Middle frontal gyrus (tissue), 1 donor: ENCODE measurements around the gene NKPD1.

Experiments
- DNase-seq: peaks from one replicate; pipeline ENCODE4 v3.0.0-alpha.2; 2015; ENCODE audit warnings: low spot score; ENCODE audit errors: extremely low spot score

NKPD1 gene

GRCh38 chr19:45160870-45161737 lies at the start of gene NKPD1:
Gene NKPD1, minus strand, starts transcription at chr19:45160982. Its CDS starts 832 bp downstream, at chr19:45160150.
- DNase-seq: no peak

DNA sequence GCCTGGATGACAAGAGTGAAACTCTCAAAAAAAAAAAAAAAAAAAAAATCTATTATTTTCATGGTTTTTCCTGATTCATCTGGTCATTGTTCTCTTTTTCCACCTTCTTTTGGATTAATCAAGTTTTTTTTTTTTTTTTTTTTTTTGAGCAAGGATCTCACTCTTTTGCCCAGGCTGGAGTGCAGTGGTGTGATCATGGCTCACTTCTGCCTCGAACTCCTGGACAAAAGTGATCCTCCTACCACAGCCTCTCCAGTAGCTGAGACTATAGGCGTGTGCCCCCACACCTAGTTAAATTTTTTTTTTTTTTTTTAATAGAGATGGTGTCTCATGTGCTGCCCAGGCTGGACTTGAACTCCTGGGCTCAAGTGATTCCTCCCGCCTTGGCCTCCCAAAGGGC lies 45.5 kb upstream of the NKPD1 start:
- no peak for DNase-seq

- DNase-seq: no peak
Measured at GRCh38 chr19:45205810-45206209, 45.0 kb upstream of the NKPD1 start.

GRCh38 chr19:45202637-45203036 lies 41.9 kb upstream of the NKPD1 start:
- DNase-seq: no peak

- DNase-seq: peak; percentile 24
Measured at GRCh38 chr19:45200568-45200967, 39.8 kb upstream of the NKPD1 start.

- DNase-seq: no peak
Measured at GRCh38 chr19:45195764-45196163, 35.0 kb upstream of the NKPD1 start.

DNA sequence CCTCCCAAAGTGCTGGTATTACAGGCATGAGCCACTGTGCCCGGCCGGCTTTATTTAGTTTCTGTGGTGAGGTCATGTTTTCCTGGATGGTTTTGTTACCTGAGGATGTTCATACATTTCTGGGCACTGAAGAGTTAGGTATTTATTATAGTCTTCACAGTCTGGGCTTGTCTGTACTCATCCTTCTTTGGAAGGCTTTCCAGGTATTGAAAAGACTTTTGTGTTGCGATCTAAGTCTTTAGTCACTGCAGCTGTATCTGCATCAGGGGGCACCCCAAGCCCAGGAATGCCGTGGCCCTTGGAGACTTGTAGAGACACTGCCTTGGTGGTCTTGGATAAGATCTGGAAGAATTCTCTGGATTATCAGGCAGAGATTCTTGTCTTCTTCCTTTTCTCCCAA lies 30.6 kb upstream of the NKPD1 start:
- DNase-seq: no peak

DNA sequence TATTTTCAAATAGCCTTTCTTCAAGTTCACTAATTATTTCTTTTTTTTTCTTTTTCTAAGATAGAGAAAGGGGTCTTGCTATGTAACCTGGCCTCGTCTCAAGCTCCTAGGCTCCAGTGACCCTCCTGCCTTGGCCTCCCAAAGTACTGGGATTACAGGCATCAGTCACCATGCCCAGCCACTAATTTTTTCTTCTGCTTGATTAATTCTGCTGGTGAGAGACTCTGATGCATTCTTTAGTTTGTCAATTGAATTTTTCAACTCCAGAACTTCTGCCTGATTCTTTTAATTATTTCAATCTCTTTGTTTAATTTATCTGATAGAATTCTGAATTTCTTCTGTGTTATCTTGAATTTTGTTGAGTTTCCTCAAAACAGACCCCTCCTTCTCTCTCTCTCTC lies 29.2 kb upstream of the NKPD1 start:
- no peak for DNase-seq

- no peak for DNase-seq
Measured at GRCh38 chr19:45187421-45188100, 26.8 kb upstream of the NKPD1 start.

- no peak for DNase-seq
Measured at GRCh38 chr19:45186509-45187334, 25.9 kb upstream of the NKPD1 start.

DNA sequence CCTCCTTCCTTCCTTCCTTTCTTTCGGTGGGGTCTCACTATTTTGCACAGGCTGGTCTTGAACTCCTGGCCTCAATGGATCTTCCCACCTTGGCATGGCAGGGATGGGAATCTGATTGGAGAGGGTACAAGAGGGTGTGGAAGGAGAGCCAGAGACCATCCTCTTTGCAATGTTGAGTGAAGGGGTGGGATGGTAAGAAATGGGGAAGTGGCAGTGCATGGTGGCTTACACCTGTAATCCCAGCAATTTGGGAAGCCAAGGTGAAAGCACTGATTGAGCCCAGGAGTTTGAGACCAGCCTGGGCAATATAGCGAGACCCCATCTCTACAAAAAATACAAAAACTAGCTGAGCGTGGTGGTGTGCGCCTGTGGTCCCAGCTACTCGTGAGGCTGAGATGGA lies 23.3 kb upstream of the NKPD1 start:
- no peak for DNase-seq

DNA sequence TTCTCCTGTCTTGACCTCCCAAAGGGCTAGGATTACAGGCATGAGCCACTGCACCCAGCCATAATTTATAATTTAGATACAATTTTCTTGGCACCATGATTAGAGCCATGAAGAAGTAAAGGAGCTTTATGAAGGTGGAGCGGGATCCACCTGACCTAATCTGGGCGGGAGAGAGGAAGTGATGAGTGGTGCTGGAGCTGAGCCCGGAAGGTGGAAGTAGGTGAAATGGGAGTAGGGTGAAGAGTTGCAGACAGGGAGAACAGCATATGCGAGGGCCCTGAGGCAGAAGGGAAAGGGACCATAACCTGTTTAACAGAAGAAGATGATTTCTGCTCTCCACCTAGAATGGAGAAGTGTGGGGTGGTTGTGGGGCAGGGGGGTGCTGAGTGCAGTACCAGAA lies 22.0 kb upstream of the NKPD1 start:
- DNase-seq: no peak

DNA sequence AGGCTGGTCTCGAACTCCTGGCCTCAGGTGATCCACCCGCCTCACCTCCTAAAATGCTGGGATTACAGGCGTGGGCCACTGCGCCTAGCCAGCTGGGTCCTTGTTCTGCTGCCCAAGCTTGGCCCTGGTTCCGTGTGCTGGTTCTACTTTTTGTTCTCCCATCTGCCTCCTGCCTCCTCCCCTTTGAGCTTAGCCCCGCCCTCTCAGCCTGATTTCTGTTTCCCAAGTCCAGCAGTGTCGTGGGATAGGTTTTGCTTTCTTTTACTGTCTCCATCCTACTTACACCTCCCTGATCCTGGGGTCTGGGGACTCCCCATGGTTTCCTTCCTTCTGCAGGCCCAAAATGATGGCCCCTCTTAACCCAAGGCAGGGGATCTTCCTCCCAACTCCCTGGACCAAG lies 20.2 kb upstream of the NKPD1 start:
- DNase-seq: no peak

- no peak for DNase-seq
Measured at GRCh38 chr19:45179892-45180370, 19.1 kb upstream of the NKPD1 start.

DNA sequence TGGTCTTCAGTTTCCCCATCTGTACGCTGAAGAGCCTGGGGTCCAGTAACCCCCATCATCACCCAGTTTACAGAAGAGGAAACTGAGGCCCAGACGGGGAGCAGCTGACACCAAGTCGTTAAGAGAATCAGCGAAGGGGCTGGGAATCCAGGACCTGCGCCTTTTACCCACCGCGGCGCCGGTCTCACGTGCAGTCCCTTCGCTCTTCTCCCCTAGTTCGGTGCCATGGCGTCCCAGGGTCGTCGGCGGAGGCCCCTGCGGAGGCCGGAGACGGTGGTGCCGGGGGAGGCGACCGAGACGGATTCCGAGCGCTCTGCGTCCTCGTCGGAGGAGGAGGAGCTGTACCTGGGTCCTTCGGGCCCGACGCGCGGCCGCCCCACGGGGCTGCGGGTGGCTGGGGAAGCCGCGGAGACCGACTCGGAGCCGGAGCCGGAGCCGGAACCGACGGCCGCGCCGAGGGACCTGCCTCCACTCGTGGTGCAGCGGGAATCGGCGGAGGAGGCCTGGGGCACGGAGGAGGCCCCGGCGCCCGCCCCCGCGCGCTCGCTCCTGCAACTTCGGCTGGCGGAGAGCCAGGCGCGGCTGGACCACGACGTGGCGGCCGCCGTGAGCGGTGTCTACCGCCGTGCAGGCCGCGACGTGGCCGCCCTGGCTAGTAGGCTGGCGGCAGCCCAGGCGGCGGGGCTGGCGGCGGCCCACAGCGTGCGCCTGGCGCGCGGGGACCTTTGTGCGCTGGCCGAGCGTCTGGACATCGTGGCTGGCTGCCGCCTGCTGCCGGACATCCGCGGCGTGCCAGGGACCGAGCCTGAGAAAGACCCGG lies 18.5 kb upstream of the NKPD1 start:
- DNase-seq: no peak

- peak; percentile 100 for DNase-seq
Measured at GRCh38 chr19:45178262-45179071, 17.7 kb upstream of the NKPD1 start, which contains the start of gene BLOC1S3. Gene BLOC1S3, plus strand, starts transcription at chr19:45178784. Its CDS starts 513 bp downstream, at chr19:45179297.

DNA sequence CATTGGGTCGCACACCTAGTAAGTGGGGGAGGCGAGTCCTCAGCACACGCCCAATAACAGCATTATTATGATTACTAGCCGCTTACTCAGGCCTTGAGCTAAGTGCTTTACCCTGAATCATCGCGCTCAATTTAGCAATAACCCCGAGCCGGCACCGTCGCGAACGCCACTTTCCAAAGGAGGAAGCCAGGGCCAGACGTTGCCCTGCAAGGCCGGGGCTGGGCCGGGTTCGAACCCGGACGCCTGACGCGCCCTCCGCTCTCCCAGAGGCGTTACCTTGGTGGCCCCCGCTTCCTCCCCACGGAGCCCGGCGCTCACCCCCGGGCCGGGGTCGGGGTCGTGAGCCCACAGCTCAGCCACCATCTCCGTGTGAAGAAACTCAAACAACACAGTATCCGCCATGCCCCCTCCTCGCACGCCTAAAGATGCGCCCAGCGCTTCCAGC lies 17.1 kb upstream of the NKPD1 start, which contains the start of gene TRAPPC6A:
TRAPPC6A (minus strand) TSS at position 421 of the 445 bp plus-strand sequence; CDS start at position 402, 19 bp downstream.
- no peak for DNase-seq

- no peak for DNase-seq
Measured at GRCh38 chr19:45175515-45176345, 14.9 kb upstream of the NKPD1 start.

GRCh38 chr19:45173816-45174215 lies 13.0 kb upstream of the NKPD1 start:
- DNase-seq: no peak
